ENCODE data around the gene RHD. TPM values are rescaled to one million over a fixed set of nuclear protein-coding genes. Genes with fewer than 3 reads are reported as not detected.
"Not testable (repeated sequence)": the region's sequence is repeated elsewhere in the genome, so short reads cannot be mapped to it uniquely, and the experiment has no call there.

Gene RHD
- total and polyA plus RNA-seq, 2 donors (not counting 1 experiment from before 2014, with no cell fraction given): not detected

GRCh38 chr1:25232866-25233784, 39.2 kb upstream of the RHD start:
- H3K4me1 ChIP-seq (ENCODE audit: control insufficient read depth in 2 of 2, insufficient read depth in 2 of 2, low read length in 2 of 2): peaks cover 28 to 41% of the 10 kb centered on the region in 2 donors
- H4K20me1 ChIP-seq (ENCODE audit: control insufficient read depth, insufficient read depth, low read length, poor library complexity, severe bottlenecking): peaks cover 10% of the 10 kb centered on the region
- no peaks in the 10 kb centered on the region for H3K27me3 ChIP-seq (replicated peaks in 1 of 4; ENCODE audit: control extremely low read depth in 1 of 4, control insufficient read depth in 3 of 4, insufficient read depth in 4 of 4, low read length in 3 of 4)
- Mint-ChIP-seq H3K4me3 (no peak overlapping the region), H3K27me3 (no peaks in the 10 kb centered on the region), H3K4me1 (peaks cover 39% of the 10 kb centered on the region), H3K27ac (no peak overlapping the region), H3K9me3 (ENCODE audit: insufficient read depth) (no peaks in the 10 kb centered on the region)
- peak overlapping the region; percentile 94 for H3K4me2 ChIP-seq (replicated peaks; ENCODE audit: low read depth, low read length, poor library complexity, severe bottlenecking)
- peak overlapping the region; percentile 99 for H3K9ac ChIP-seq (ENCODE audit: low read length)
- peak; percentile 78 for DNase-seq
- WGBS (ENCODE audit: insufficient coverage): 17% methylated on average over 7 of the region's 13 CpGs
- H3K27ac ChIP-seq (ENCODE audit: low read length in 2 of 2): peak overlapping the region; percentile 91 to 96
- peak overlapping the region; percentile 86 for H2AFZ ChIP-seq (ENCODE audit: insufficient read depth, low read depth, low read length, poor library complexity, severe bottlenecking)
- POLR2A ChIA-PET: interaction anchor here (0.5 to 2.4 kb wide), 10 partner anchors 8 to 303 kb away, joined by 3 to 16 read pairs (median 6); partner anchors contain the start of genes MACO1, RSRP1 and RUNX3
- CTCF ChIA-PET: interaction anchor here (1.3 to 1.8 kb wide), 5 partner anchors 10 to 385 kb away, joined by 3 to 10 read pairs (median 6); partner anchors contain the start of gene RSRP1
- TF ChIP-seq EZH2 (IDR thresholded peaks at IDR 0.05; ENCODE audit: borderline replicate concordance, insufficient read depth, low read depth, low read length, poor library complexity, severe bottlenecking): no peak
- no peak for TF ChIP-seq CTCF (IDR thresholded peaks at IDR 0.05)
- peak; percentile 48 for ATAC-seq (ENCODE audit: low read depth)
- intact Hi-C loops (cut with micrococcal nuclease): loop anchor here (1.0 to 5.0 kb wide), 6 partner anchors 7 to 766 kb away; partner anchors contain the start of genes MACO1, PAFAH2, RSRP1 and TMEM50A
- peak overlapping the region; percentile 81 to 99 (median 95) for H3K4me3 ChIP-seq (ENCODE audit: control extremely low read depth in 1 of 5, extremely low read depth in 1 of 5, insufficient read depth in 1 of 5, low read depth in 2 of 5, low read length in 4 of 5)
- peaks cover 7 to 32% of the 10 kb centered on the region in 2 experiments for H3K36me3 ChIP-seq (replicated peaks in 1 of 2; ENCODE audit: control extremely low read depth in 1 of 2, control insufficient read depth in 1 of 2, extremely low read depth in 1 of 2, insufficient read depth in 2 of 2, low read length in 1 of 2)
- H3K79me2 ChIP-seq (ENCODE audit: control insufficient read depth, insufficient read depth, low read length): peaks cover 69% of the 10 kb centered on the region
- H3K9me3 ChIP-seq (ENCODE audit: control extremely low read depth in 1 of 3, control insufficient read depth in 2 of 3, insufficient read depth in 1 of 3, low read length in 2 of 3): no peaks in the 10 kb centered on the region

- ATAC-seq (ENCODE audit: low read depth); H3K27ac Mint-ChIP-seq; H3K36me3 ChIP-seq (replicated peaks in 1 of 2; ENCODE audit: control extremely low read depth in 1 of 2, control insufficient read depth in 1 of 2, extremely low read depth in 1 of 2, insufficient read depth in 2 of 2, low read length in 1 of 2); H3K27me3 Mint-ChIP-seq; H3K9ac ChIP-seq (ENCODE audit: low read length); H3K27me3 ChIP-seq (replicated peaks in 1 of 4; ENCODE audit: control extremely low read depth in 1 of 4, control insufficient read depth in 3 of 4, insufficient read depth in 4 of 4, low read length in 3 of 4); H4K20me1 ChIP-seq (ENCODE audit: control insufficient read depth, insufficient read depth, low read length, poor library complexity, severe bottlenecking); DNase-seq; H3K4me3 Mint-ChIP-seq; intact Hi-C loops (cut with micrococcal nuclease); H2AFZ ChIP-seq (ENCODE audit: insufficient read depth, low read depth, low read length, poor library complexity, severe bottlenecking); H3K4me2 ChIP-seq (replicated peaks; ENCODE audit: low read depth, low read length, poor library complexity, severe bottlenecking); CTCF ChIA-PET; H3K9me3 Mint-ChIP-seq (ENCODE audit: insufficient read depth); H3K9me3 ChIP-seq (ENCODE audit: control extremely low read depth in 1 of 3, control insufficient read depth in 2 of 3, insufficient read depth in 1 of 3, low read length in 2 of 3); H3K27ac ChIP-seq (ENCODE audit: low read length in 2 of 2); H3K4me3 ChIP-seq (ENCODE audit: control extremely low read depth in 1 of 5, extremely low read depth in 1 of 5, insufficient read depth in 1 of 5, low read depth in 2 of 5, low read length in 4 of 5): not testable (repeated sequence)
- H3K4me1 ChIP-seq (ENCODE audit: control insufficient read depth in 2 of 2, insufficient read depth in 2 of 2, low read length in 2 of 2): peaks cover 38 to 57% of the 10 kb centered on the region in 2 donors
- H3K4me1 Mint-ChIP-seq: peaks cover 53% of the 10 kb centered on the region
- WGBS (ENCODE audit: insufficient coverage): 100% methylated on average over 3 of the region's 10 CpGs
- POLR2A ChIA-PET: interaction anchor here (0.7 kb wide), 1 partner anchor 193 kb away, joined by 11 read pairs; no protein-coding TSS in a partner anchor
- H3K79me2 ChIP-seq (ENCODE audit: control insufficient read depth, insufficient read depth, low read length): peaks cover 72% of the 10 kb centered on the region
Observed at GRCh38 chr1:25235411-25235810, 36.9 kb upstream of the RHD start.

- DNase-seq; H3K27me3 ChIP-seq (replicated peaks in 1 of 4; ENCODE audit: control extremely low read depth in 1 of 4, control insufficient read depth in 3 of 4, insufficient read depth in 4 of 4, low read length in 3 of 4); intact Hi-C loops (cut with micrococcal nuclease); H3K9me3 Mint-ChIP-seq (ENCODE audit: insufficient read depth); CTCF ChIA-PET; H3K36me3 ChIP-seq (replicated peaks in 1 of 2; ENCODE audit: control extremely low read depth in 1 of 2, control insufficient read depth in 1 of 2, extremely low read depth in 1 of 2, insufficient read depth in 2 of 2, low read length in 1 of 2); H3K4me2 ChIP-seq (replicated peaks; ENCODE audit: low read depth, low read length, poor library complexity, severe bottlenecking); ATAC-seq (ENCODE audit: low read depth); H3K4me3 ChIP-seq (ENCODE audit: control extremely low read depth in 1 of 5, extremely low read depth in 1 of 5, insufficient read depth in 1 of 5, low read depth in 2 of 5, low read length in 4 of 5); H3K9ac ChIP-seq (ENCODE audit: low read length); H3K4me3 Mint-ChIP-seq; H3K27me3 Mint-ChIP-seq; H3K9me3 ChIP-seq (ENCODE audit: control extremely low read depth in 1 of 3, control insufficient read depth in 2 of 3, insufficient read depth in 1 of 3, low read length in 2 of 3); H2AFZ ChIP-seq (ENCODE audit: insufficient read depth, low read depth, low read length, poor library complexity, severe bottlenecking): not testable (repeated sequence)
- peaks cover 64% of the 10 kb centered on the region for H3K79me2 ChIP-seq (ENCODE audit: control insufficient read depth, insufficient read depth, low read length)
- H3K4me1 ChIP-seq (ENCODE audit: control insufficient read depth in 2 of 2, insufficient read depth in 2 of 2, low read length in 2 of 2): peaks cover 39 to 60% of the 10 kb centered on the region in 2 donors
- POLR2A ChIA-PET: interaction anchor here (0.7 kb wide), 1 partner anchor 192 kb away, joined by 11 read pairs; no protein-coding TSS in a partner anchor
- H4K20me1 ChIP-seq (ENCODE audit: control insufficient read depth, insufficient read depth, low read length, poor library complexity, severe bottlenecking): peaks cover 15% of the 10 kb centered on the region
- peak overlapping the region in 1 of 2 donors; percentile 69 for H3K27ac ChIP-seq (ENCODE audit: low read length in 2 of 2)
- 87% methylated on average over 6 of the region's 7 CpGs for WGBS (ENCODE audit: insufficient coverage)
- peak overlapping the region; percentile 88 for H3K27ac Mint-ChIP-seq
- H3K4me1 Mint-ChIP-seq: peaks cover 53% of the 10 kb centered on the region
Observed at GRCh38 chr1:25236261-25236660, 36.0 kb upstream of the RHD start.
